Renal pelvis (tissue), 12 donors: ENCODE results near the gene CABS1. TPM values are rescaled to one million over a fixed set of nuclear protein-coding genes. Genes with fewer than 3 reads are reported as not detected.

Source experiments
- DNase-seq: peaks from one replicate; pipeline ENCODE4 v3.0.0-alpha.2; 2013
- long read RNA-seq, 16 experiments: transcript quantifications; one replicate each; lab custom pipeline, GENCODE V29; 2026
- polyA plus RNA-seq, 3 donors: library from polyadenylated mRNA; unstranded; fragments of 120-200 nt; gene quantifications; one replicate each; pipeline ENCODE4 v1.2.1, GENCODE V29; 2013; ENCODE audit not compliant: insufficient read length in 3 of 3

The CABS1 gene
- under 1 TPM in 2 of 3 donors, not detected in 1; 0.06 to 0.22 TPM for polyA plus RNA-seq
- long read RNA-seq, donor 1 = 0 reads
- long read RNA-seq, donor 2 = 0 reads
- long read RNA-seq, donor 3 = 0 reads
- long read RNA-seq, donor 4 = 0 reads
- long read RNA-seq, donor 5 = 0 reads
- long read RNA-seq, donor 6 = 0 reads
- long read RNA-seq, donor 7 = 0 reads
- long read RNA-seq, donor 8 = 0 reads
- long read RNA-seq, donor 9 = 0 reads
- long read RNA-seq, donor 10 = 0 reads
- long read RNA-seq, donor 11 = 0 reads
- long read RNA-seq, donor 12 = 0 reads
- long read RNA-seq, donor 13 = 0 reads
- long read RNA-seq, donor 14 = 0 reads
- long read RNA-seq, donor 15 = 0 reads
- long read RNA-seq, donor 16 = 0 reads

DNA sequence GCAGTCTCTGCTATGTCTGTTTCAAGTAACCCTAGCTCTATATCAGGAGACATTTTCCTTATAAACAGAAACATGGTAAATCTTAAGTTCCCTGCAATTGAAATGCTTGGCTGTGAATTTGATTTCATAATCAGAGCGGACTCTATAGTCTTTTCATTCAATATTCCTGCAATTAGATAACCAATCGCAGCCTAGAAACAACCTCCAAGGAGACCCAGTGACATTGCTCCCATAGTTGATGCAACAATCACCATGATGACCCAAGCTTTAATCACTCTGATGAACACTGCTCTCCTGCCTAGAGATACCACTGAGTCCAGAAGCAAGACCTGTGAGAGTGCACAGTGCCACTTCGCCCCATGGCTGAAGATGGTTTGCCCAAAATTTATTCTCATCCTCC lies at the start of gene CABS1:
TSS of gene CABS1 (plus strand) at position 301 of the 400 bp plus-strand sequence. CDS start at position 360, 59 bp downstream.
- DNase-seq = no peak

DNA sequence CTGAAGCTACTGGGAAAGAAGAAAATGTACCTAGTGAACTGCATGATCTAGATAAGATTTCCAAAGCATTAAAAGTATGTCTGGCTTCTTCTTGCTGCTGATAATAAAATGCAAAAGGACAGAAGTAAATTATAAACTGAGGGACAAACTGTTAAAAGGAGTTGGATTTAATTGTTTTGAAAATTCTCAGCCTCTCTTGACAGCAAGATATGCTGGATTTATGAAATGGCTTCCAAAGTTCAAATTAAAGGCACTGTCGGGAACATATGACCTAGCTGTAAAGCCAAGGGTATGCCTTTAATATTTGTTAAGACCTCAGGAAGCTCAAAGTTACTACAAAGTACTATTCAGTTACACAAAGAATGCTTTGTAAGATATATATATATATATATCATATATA lies 46.1 kb upstream of the CABS1 start:
- DNase-seq = no peak

DNA sequence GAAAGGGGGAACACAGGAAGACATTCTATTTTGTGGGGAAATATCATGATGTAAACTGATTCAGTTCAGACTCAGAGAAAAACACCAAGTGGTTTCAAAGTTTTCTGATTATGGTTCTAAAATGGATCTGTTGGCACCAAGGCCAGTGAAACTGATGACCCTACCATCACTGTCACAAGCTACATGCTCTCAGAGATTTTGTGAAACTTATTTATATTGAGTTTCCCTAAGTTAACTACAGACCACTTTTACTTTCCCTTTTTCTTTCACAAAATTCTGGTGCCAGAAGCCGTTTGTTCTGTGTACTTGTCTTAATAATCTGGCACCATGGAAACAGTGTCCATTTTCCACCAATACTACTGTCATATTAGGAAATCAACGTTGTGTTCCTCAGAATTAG lies 43.4 kb upstream of the CABS1 start:
- no peak for DNase-seq

DNA sequence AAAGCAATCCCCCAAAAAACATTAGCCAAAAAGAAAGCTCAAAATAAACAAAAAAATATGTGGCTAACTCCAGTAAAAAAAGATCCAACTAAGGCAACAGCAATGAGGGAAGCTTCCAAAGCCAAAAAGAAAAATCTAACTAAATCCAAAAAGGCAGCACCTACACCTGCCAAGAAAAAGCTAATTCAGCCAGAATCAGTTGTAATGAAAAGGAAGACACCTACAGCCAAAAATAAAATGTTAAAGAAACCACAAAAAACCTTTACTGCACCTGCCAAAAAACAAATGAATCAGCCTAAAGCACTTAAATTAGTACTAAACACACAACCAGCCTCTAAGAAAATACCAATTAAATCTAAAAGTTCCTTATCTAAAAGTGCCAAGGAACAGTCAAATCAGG lies 37.2 kb upstream of the CABS1 start:
- no peak for DNase-seq

DNA sequence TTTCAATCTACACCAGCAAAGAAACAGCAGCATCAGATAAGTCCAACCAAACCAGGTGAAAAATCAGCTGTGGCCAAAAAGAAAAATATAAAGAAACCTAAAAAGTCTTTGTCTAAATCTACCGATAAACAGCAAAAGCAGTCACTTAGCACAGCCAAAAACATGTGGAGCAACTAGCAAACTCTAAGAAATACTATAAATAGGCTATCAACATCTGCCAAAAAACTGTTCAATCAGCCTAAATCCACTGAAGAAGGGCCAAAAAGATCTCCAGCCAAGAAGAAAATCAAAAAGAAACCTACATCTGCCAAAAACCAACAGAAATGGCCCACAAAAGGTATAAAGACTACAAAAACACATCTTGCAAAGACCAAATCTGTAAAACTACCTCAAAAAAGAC lies 36.7 kb upstream of the CABS1 start:
- no peak for DNase-seq

DNA sequence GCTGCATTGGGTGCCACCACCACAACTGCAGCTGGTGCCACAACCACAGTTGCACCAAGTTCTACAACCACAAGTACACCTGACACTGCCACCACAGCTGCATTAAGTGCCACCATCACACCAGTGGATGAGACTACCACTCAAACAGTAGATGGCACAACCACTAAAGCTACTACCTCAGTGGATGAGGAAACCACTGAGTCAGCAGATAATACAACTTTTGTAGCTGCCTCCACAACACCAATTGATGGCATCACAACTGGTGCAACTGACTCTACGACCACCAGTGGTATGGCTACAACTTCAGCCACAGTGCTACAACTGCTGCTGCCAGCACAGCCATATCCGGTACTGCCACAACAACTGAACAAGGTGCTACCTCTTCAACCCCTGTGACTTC lies 35.1 kb upstream of the CABS1 start:
- no peak for DNase-seq

DNA sequence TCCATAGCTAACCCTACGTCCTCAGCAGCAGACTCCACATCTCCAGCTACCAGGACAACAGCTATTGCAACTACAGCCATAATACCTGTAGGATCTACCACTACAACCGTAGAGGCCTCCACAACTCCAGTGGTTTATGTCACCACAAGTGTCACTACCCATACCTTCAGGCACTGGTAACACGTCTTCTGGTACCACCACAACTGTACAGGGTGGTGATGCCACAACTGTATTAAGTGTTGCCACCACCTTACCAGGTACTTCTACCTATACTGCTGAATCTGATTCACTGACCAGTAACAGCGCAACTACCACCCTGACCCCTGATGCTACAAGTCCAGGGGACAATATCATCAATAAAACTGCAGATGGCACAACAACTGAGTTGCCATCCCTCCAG lies 34.6 kb upstream of the CABS1 start:
- DNase-seq = no peak

DNA sequence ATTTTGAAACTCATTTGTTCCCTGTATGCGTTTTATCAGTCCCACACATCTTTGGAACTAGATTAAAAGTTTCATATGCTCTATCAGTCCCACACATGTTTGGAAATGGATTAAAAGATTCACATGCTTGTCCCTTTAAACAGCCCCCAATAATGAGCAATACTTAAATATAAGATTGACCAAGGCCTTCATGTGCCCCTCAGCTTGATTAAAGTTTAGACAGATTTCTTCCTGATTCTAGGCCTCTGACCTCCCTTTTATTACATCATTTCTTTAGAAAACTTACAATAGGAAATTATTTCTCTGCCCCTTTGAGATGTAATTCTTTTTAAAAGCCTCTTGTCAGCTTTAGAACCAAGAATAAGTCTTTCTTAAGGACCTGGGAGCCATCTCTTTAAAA lies 31.7 kb upstream of the CABS1 start:
- peak; percentile 50 for DNase-seq

DNA sequence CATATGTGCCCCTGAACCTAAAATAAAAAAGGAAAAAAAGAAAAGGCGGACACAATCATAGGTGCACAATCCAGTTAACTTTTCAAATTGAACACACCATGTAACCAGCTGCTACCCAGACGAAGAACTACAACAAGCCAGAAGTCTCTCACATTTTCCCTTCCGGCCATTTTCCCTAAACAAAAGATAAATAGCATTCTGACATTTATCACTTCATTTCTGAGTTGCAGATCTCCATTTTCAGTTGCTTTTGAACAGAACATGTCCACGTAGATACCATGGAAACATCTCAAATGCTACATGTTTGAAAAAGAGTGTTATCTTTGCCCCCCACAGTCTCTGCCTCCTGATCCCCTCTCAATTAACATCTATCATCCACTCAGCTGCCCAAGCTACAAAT lies 29.2 kb upstream of the CABS1 start:
- peak; percentile 27 for DNase-seq

DNA sequence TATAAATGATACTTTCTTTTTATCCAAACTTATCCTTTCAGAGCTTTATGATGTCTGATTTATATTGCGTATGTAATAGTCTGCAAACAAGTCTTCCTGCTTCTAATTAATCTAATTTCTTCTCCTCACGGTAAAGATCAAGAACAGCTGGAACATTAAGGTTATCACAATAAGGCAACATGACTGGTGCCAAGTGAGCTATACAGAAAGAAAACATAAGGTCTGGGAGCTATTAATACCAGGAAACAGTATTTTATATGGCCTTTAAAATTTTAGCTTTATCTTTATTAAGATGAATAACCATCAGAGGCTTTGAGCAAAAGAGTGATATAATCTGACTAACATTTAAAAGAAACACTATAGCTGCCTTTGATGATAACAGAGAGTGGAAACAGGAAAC lies 28.7 kb upstream of the CABS1 start:
- DNase-seq = peak; percentile 65

DNA sequence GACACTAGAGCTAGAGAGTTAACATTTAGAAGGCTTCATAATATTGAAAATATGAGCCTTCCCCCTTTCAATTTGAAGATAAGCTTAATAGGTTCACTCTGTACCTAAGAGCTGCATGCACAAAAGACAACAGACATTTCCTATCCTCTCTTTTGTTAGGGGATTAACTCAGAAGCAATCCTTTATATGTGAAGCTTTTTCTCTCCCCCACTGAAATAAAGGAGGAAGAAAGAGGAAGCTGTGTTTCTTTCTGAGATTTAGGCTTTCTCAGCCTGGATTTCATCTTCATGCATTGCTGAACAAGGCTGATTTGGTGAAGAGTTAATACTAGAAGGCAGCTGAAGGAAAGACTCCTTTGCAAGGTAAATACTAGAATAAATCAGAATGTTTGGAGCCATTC lies 21.0 kb upstream of the CABS1 start:
- DNase-seq = no peak

DNA sequence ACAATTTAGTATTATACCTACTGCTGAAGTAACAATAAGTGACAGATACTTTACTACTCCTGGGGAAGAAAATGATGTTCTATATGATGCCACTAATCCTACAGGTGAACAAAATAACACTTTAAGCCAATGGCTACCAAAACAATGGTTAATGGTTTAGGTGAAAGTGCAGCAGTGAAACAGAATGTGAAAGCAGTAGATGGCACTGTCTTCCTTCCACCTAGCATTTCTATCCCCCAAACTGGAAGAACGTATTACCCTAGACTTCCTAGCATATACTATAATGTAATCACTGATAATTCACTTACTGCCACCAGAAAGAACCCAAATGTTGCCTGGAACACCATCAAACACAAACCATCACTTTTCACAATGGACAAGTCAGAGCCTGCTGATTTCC lies 18.9 kb upstream of the CABS1 start:
- DNase-seq = no peak

DNA sequence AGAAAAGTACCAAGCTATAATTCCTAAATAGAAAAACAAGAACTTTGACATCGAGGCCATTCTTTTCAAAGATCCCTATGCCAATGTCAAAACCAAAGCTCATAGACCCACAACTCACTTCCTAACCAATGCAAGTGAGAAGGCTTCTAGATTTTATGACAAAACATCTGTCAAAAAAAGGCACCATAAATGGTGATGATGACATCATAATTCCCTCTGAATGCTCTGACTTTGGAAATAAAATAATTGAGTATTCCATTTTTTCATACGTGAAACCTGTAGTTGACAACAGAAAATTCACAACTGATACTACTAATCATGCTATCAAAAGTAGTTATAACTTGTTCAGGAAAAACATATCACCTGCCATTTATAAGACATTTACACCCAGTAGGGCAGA lies 8.7 kb upstream of the CABS1 start:
- no peak for DNase-seq

DNA sequence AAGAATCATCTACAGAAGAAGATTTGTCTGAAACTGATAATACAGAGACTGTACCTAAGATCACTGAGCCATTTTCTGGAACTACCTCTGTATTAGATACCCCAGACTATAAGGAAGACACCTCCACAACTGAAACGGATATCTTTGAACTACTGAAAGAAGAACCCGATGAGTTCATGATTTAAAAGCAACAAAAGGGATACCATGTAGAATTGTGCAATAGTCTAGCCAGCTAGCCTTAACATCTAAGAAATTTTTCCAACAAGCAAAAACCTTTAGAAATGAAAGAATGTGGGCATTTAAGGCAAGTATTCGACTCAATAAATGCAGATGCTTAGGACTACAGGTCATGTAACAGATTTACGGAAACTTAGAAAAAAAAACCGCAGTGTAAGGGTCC lies 1.3 kb downstream of the CABS1 start:
- no peak for DNase-seq

DNA sequence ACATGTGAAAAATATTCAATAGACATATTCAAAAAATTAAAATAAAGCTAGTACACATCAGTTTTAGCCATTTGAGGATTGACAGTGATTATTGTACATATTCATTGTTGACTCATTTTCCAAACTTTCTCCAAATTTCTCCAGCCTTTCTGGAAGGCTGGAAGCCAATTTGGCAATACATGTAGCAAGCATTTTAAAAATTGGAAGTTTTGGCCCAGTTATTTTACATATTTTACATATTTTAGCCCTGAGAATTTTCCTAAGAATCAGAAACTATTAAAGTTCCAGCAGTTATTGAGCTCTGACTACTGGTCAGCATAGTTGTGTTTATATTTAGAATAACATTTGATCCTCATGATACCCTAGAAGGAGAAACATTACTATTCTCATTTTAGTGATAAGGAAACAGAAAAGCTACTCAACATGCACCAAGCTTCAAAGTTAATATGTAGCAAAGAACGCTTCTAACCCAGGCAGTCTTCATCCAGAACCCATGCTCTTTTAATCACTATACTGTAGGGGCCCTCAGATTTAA lies 3.2 kb downstream of the CABS1 start:
- no peak for DNase-seq

DNA sequence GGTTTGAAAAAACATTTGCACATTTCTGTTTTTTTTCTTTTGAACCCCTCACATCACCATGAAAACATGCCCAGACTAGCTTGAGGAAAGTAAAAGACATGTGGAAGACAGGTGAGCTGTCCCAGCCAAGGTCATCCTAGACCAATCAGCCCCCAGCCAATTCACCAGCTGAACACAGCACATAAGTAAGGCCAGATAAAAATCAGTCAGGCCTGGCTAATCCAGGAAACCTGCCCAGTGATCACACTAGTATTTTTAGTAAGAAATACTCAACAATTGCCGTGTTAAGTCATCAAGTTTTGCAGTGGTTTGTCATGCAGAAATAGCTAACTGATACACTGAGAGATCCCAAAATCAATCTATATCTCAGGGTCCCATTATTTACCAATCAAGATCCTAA lies 21.4 kb downstream of the CABS1 start:
- no peak for DNase-seq

DNA sequence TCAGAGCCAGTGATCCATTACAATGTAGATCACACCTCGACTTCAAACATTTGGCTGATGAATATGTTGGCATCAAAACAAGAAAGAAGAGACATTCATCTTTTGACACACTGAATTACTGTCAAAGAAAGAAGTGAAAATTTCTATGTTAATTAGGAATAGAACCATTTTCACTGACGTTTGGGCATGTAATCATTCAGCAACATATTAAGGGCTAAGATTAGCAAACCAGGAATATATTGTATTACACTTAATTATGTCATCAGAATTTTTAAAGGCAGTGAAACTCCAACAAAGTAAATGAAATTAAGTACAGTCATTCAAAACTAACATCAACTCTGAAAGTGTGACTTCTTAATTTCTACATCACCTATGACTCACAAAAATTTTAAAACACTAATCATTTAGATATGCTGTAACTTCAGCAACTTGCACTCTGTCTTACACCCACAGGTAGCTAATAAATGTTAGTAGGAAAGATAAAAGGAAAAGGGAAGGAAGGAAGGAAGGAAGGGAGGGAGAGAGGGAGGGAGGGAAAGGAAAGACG lies 24.4 kb downstream of the CABS1 start:
- DNase-seq = no peak

DNA sequence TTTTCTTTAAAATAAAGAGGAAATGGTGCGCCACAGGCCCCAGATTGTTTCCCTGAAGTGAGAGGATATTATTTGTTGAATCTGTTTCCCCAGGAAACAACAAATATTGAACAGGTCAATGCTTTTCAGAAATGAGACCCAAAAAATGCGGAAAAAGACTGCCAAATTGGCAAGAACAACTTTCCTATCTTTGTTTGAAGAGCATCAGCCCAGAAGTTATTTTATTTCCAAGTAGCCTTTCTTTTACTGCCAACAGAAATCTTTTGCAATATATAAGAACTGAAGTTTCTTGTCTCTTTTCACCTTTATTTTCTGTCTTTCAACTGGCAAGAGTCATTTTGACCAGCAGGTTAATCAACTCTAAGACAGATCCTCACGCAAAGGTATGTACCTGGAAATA lies 25.7 kb downstream of the CABS1 start, which contains the start of gene SMR3A:
TSS of gene SMR3A (plus strand) at position 301 of the 400 bp plus-strand sequence. CDS start 1,356 bp downstream, outside the sequence.
- DNase-seq = no peak

DNA sequence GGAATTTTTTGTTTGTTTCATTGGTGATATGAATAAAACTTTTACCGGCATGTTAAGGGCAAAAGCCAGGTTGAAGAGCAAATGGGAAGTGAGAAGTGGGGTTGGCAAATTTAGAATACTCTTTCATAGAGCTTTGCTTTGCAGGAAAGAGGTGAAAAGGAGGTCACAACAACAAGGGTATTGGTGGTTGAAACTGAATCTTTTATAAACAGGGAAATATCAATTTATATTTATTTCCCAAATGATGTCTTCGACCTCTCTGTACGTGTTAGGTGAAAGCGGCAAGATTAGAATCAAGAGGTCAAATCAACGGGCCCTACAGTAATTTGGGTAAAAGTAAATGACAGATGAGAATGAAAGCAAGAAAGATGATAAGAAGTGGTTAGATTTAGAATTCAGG lies 29.2 kb downstream of the CABS1 start:
- DNase-seq = no peak

DNA sequence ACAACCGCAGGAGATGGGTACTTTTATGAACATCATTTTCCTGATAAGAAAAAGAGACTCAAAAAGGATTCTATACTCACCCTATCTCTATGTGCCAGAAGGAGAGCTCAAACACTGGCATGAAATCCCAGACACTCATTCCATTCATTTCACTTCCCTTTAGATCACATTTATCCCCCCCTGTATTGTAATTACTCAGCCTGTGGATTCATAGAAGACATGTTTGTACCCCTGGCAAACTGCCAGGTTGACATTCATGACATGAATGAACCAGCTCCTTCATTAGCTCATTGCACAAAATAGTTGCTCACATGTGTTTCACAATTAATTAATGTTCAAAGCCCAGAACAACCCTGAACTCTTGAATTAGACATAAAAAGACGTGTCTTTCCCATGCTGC lies 30.7 kb downstream of the CABS1 start:
- DNase-seq = no peak

DNA sequence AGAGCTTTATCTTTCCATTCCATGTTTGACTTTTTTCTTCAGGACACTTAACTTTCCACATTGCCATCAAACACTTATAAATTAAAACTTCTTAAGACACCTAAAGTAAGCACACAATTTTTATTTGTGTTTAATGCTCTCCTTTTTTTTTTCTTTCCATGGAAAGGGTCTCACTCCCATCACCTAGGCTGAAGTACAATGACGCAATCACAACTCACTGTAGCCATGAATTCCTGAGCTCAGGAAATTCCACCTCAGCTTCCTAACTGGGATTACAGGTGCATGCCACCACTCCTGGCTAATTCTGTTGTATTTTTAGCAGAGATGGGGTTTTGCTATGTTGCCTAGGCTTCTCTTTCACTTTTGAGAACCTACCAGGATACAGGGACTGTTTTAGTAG lies 33.0 kb downstream of the CABS1 start:
- DNase-seq = no peak

DNA sequence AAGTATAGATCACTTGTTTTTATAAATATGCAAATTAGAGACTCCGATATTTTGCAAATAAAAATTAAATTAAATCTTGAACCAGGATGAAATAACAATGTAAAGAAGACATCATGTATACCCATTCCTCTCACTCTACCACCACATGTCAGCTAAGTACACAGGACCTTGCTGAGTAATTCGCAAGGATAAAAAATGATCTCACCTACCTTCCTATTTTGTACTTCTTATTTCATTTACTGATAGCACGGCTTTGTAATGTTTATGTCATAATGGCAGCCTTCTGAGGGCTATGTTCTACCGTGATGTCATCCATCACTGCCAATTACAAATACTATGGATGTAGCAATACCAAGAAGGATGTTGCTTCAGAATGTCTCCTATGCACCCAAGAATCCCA lies 37.2 kb downstream of the CABS1 start:
- DNase-seq = no peak

DNA sequence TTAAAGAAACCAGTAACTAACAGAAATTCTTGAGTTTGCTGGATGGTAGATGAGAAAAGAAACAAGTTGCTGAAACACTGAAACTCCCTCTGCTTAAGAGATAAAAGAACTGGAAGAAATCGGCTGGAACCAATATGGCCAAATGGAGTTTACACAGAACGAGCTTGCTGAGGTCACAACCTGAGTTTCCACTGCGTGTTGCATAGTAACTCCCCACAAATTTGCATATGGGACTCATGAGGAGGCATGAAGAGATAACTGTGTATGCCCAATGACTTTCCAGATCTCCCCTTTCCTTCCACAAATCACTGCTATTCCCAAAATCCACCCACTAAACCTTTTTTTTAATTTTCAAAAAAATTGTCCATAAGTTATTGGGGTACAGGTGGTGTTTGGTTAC lies 38.0 kb downstream of the CABS1 start:
- DNase-seq = no peak

DNA sequence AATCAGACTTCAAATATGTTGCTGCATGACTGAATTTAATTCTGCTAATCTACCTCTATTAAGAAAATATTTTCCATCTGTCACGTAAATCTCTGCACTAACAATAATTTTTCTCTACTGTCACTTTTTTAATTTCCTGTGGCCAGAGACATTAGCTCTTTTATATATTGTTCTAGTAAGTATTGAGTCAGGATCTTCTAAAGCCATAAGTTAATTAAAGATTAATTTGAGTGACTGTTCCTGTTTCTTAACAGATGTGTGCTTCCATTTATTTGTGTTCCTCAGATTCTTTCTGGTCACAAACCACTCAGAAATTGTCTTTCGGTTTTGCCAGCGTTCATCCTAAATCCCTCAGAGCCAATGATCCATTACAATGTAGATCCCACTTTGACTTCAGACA lies 45.8 kb downstream of the CABS1 start:
- no peak for DNase-seq
